Suprapubic skin (tissue), 3 donors: ENCODE measurements around the gene FETUB.

ENCODE experiments used
- POLR2A ChIP-seq, 2 donors: fragments of 450-650 bp; IDR thresholded peaks; one replicate each; pipeline ENCODE4 v1.6.1; 2017; ENCODE audit warnings: antibody characterized with exemption in 2 of 2, mild to moderate bottlenecking in 2 of 2, moderate library complexity in 2 of 2
- TF ChIP-seq, protein P1 (sequence below), 2 donors: fragments of 200-600 bp in 1 of 2; fragments of 450-650 bp in 1 of 2; sonication (generic) in 1 of 2; IDR thresholded peaks; one replicate each; pipeline ENCODE4 v1.5.1; 2016 to 2019; ENCODE audit warnings: antibody characterized with exemption in 2 of 2, mild to moderate bottlenecking in 1 of 2, moderate library complexity in 1 of 2

DNA sequence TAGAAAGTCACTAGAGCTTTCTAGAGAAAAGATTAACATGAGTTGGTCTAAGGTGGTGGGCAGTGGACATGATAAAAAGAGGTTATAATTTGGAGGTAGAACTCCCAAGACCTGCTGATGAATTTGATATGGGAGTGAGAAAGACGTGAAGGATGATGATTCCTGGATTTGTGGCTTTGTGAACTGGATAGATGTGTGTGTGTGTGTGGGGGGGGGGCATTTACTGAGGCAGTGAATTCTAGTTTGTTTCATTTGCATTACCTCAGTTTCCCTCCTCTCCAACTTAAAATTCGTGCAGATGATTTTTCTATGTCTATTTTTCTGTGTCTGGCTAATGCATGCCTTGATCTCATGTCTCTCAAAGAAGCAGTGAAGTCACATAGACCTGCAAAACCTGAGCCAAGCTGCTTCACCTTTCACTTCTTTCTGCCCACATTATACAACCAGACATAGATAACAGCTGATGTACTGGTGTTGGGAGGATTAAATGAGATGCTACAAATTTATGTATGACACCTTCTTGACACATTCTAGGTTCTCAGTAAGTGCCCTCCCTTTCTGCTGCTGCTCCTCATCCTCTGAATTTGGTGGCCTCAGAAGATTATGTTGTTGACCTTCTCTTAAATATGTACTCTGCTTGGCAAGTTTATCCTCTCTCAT is 17.4 kb upstream of the FETUB start:
- TF ChIP-seq POLR2A (IDR thresholded peaks at IDR 0.05), result no peak
- TF ChIP-seq, protein P1, sequence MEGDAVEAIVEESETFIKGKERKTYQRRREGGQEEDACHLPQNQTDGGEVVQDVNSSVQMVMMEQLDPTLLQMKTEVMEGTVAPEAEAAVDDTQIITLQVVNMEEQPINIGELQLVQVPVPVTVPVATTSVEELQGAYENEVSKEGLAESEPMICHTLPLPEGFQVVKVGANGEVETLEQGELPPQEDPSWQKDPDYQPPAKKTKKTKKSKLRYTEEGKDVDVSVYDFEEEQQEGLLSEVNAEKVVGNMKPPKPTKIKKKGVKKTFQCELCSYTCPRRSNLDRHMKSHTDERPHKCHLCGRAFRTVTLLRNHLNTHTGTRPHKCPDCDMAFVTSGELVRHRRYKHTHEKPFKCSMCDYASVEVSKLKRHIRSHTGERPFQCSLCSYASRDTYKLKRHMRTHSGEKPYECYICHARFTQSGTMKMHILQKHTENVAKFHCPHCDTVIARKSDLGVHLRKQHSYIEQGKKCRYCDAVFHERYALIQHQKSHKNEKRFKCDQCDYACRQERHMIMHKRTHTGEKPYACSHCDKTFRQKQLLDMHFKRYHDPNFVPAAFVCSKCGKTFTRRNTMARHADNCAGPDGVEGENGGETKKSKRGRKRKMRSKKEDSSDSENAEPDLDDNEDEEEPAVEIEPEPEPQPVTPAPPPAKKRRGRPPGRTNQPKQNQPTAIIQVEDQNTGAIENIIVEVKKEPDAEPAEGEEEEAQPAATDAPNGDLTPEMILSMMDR (IDR thresholded peaks at IDR 0.05), result no peak
